GM12892 (cell line): ENCODE measurements around the gene HSPB6.

Source experiments
- POLR2A ChIP-seq: IDR thresholded peaks from 2 replicates; pipeline ENCODE4 v1.6.1; 2011; ENCODE audit warnings: low read depth, low read length, control low read depth
- POLR2AphosphoS5 ChIP-seq: IDR thresholded peaks from 2 replicates; pipeline ENCODE4 v1.6.1; 2011; ENCODE audit warnings: low read depth, low read length, control low read depth
- TAF1 ChIP-seq: IDR thresholded peaks from 2 replicates; pipeline ENCODE4 v1.6.1; 2011; ENCODE audit warnings: low read depth, mild to moderate bottlenecking, control low read depth, low read length, borderline replicate concordance

DNA sequence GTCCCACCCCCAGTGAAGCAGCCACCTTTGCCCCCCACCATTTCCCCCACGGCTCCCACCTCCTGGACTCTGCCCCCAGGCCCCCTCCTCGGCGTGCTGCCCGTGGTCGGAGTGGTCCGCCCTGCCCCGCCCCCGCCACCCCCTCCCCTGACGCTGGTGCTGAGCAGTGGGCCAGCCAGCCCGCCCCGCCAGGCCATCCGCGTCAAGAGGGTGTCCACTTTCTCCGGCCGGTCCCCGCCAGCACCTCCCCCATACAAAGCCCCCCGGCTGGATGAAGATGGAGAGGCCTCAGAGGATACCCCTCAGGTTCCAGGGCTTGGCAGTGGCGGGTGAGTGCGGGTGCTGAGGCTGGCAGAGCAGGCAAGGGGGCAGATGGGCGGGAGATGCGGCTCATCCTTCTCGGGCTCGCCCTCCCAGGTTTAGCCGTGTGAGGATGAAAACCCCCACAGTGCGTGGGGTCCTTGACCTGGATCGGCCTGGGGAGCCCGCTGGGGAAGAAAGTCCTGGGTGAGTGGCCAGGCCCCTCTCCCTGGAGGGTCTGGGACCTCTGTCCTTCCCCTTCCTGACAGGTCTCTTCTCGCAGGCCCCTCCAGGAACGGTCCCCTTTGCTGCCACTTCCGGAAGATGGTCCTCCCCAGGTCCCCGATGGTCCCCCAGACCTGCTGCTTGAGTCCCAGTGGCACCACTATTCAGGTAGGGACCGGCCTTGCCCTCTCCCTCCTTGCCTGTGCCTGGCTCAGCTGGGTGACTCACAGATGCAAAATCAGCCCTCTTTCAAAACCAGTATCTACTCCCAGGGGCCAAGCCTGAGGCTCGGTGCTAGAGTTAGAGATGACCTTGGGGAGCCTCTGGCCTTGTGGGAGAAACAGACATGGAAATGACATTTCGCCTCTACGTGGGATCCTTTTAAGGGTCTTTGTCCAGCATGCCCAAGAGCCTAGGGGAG, 23.4 kb downstream of the HSPB6 start:
- TF ChIP-seq POLR2A (no peak), TAF1 (no peak), POLR2AphosphoS5 (no peak)
